Right lung (tissue), 10 donors: Measurements from ENCODE around the gene ZCRB1. TPM values are rescaled to one million over a fixed set of nuclear protein-coding genes. Genes with fewer than 3 reads are reported as not detected.
"Not testable (repeated sequence)": the region's sequence is repeated elsewhere in the genome, so short reads cannot be mapped to it uniquely, and the experiment has no call there.

ENCODE experiments used
- DNase-seq, 2 donors: peaks; one replicate each; pipeline ENCODE4 v3.0.0-alpha.2; 2013
- long read RNA-seq, 8 donors: transcript quantifications; one replicate each; lab custom pipeline, GENCODE V29; 2026
- polyA plus RNA-seq, 5 donors: library from polyadenylated mRNA; unstranded; fragments of 120-200 nt; gene quantifications; one replicate each; pipeline versions ENCODE4 v1.2.1 to v1.2.3, GENCODE V29; 2013; ENCODE audit warnings: inconsistent platforms in 1 of 5, low replicate concordance in 1 of 5; ENCODE audit not compliant: insufficient read length in 5 of 5, insufficient read depth in 1 of 5

ZCRB1 gene, protein sequence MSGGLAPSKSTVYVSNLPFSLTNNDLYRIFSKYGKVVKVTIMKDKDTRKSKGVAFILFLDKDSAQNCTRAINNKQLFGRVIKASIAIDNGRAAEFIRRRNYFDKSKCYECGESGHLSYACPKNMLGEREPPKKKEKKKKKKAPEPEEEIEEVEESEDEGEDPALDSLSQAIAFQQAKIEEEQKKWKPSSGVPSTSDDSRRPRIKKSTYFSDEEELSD
- polyA plus RNA-seq: 10 to 100 TPM; 74.5 to 98.1 (median 82.0) TPM
- long read RNA-seq, donor 1, transcript ZCRB1-201 (8 exons, 1,827 nt): major isoform, 30 of 72 reads
- long read RNA-seq, donor 1, partial matches to known transcripts: 41 of 72 reads
- long read RNA-seq, donor 1, other reads (novel, unspliced or antisense): 0 of 72 reads
- long read RNA-seq, donor 2, transcript ZCRB1-201 (8 exons, 1,827 nt): major isoform, 9 of 73 reads
- long read RNA-seq, donor 2, partial matches to known transcripts: 53 of 73 reads
- long read RNA-seq, donor 2, other reads (novel, unspliced or antisense): 11 of 73 reads
- long read RNA-seq, donor 3, transcript ZCRB1-201 (8 exons, 1,827 nt): major isoform, 16 of 49 reads
- long read RNA-seq, donor 3, partial matches to known transcripts: 33 of 49 reads
- long read RNA-seq, donor 3, other reads (novel, unspliced or antisense): 0 of 49 reads
- long read RNA-seq, donor 4, transcript ZCRB1-201 (8 exons, 1,827 nt): major isoform, 10 of 57 reads
- long read RNA-seq, donor 4, partial matches to known transcripts: 41 of 57 reads
- long read RNA-seq, donor 4, other reads (novel, unspliced or antisense): 6 of 57 reads
- long read RNA-seq, donor 5, transcript ZCRB1-201 (8 exons, 1,827 nt): major isoform, 48 of 76 reads
- long read RNA-seq, donor 5, partial matches to known transcripts: 27 of 76 reads
- long read RNA-seq, donor 5, other reads (novel, unspliced or antisense): 0 of 76 reads
- long read RNA-seq, donor 6, transcript ZCRB1-201 (8 exons, 1,827 nt): major isoform, 42 of 107 reads
- long read RNA-seq, donor 6, partial matches to known transcripts: 47 of 107 reads
- long read RNA-seq, donor 6, other reads (novel, unspliced or antisense): 18 of 107 reads
- long read RNA-seq, donor 7, transcript ZCRB1-201 (8 exons, 1,827 nt): major isoform, 27 of 34 reads
- long read RNA-seq, donor 7, partial matches to known transcripts: 7 of 34 reads
- long read RNA-seq, donor 7, other reads (novel, unspliced or antisense): 0 of 34 reads
- long read RNA-seq, donor 8, partial matches to known transcripts: 12 of 17 reads
- long read RNA-seq, donor 8, other reads (novel, unspliced or antisense): 0 of 17 reads

- peak; percentile 81 to 84 for DNase-seq
Measured at GRCh38 chr12:42325653-42326474, at the start of gene ZCRB1, which contains the start of gene PPHLN1. TSS of gene ZCRB1 (minus strand) at chr12:42326094. CDS start at chr12:42324102, 1,992 bp downstream. TSS of gene PPHLN1 (plus strand) at chr12:42326167. CDS start at chr12:42335903, 9,736 bp downstream.

DNA sequence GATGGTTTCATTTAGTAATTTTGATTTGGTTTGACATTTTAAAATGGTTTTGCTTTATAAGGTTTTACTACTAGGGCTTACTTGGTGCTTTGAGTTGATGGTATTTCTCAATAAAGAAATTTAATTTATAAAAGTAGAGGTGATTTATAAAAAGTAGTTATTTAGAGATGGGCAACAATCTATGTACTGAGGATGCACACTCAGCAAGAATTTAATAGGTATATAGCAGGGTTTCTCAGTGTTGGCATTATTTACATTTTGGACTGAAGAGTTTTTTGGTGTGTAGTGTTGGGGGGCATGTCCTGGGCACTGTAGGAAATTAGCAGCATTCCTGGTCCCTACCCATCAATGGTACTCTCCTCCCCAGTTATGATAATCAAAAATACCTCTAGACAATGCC, 47.8 kb upstream of the ZCRB1 start:
- DNase-seq: no peak

GRCh38 chr12:42372154-42372791, 46.4 kb upstream of the ZCRB1 start:
- peak; percentile 12 to 15 for DNase-seq

DNA sequence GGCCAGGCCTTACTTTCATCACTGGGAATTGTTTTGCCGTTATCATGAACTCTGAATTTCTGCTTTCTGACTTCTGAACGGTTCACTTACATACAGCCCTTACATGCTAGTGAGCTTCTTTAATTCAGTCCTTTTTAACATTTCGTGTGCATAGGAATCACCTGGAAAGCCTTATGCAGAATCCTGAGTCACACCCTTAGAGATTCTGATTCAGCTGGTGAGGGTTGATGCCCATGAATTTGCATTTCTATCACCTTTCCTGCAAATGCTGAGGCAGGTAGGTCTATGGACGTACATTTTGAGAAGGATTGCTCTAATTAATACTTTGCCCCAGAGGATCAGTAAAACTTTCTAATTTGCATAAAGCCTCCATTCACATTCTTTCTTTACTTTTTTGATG, 44.1 kb upstream of the ZCRB1 start:
- DNase-seq: no peak

GRCh38 chr12:42365486-42365885, 39.6 kb upstream of the ZCRB1 start:
- no peak for DNase-seq

DNA sequence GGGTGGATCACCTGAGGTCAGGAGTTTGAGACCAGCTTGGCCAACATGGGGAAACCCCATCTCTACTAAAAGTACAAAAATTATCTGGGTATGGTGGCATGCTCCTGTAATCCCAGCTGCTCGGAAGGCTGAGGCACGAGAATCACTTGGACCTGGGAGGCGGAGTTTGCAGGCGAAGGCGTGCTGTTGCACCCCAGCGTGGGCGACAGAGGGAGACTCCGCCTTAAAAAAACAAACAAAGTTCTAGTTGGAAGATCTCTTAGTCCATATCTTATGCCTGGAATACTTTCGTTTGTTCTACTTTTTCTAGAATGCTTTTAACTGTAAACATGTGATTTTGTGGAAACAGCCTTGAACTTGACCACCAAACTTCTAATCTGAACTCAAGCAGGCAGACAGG, 38.8 kb upstream of the ZCRB1 start:
- no peak for DNase-seq

- DNase-seq: no peak
Measured at GRCh38 chr12:42362647-42363260, 36.9 kb upstream of the ZCRB1 start.

GRCh38 chr12:42361909-42362646, 36.2 kb upstream of the ZCRB1 start:
- DNase-seq: no peak

DNA sequence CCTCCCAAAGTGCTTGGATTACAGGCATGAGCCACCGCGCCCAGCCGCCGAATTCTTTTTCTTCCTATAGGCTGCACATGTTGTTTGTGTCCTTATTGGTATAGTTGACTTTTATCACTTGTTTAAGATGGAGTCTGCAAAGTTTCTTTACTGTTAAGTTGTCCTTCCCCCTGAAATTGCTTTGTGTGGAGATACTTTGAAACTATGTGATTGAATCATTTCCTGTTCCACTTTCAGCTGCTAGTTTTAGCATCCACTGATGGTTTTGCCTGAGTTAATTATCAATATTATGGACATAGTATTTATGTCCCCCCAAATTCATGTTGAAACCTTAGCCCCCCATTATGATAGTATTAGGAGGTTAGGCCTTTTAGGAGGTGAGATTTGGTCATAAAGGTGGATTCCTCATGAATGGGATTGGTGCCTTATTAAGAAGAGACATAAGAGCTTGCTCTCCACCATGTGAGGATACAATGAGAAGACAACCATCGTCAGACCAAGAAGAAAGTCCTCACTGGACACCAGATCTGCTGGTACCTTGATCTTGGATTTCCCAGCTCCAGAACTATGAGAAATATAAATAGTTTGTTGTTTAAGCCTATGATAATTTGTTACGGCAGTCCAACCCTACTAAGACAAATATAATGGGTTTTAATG, 35.0 kb upstream of the ZCRB1 start:
- no peak for DNase-seq

DNA sequence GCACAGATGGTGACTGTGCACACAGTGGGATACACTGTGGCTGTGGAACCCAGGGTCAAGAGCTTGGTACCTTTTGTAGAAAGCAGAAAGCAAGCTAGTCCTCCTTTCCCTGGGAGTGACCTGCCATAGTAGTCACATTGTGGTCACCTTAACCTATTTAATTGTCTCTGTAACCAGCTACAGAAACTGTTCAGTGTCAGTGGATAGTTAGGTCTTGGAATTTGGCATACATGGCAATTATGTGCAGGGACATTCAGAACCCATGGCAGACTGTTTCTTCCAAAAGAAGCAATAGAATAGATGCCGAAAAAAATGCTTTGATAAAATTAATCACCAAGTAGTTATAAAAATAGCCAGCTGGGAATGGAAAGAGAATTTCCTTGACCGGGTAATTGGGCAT, 30.4 kb upstream of the ZCRB1 start:
- DNase-seq: no peak

- not testable (repeated sequence) for DNase-seq
Measured at GRCh38 chr12:42350021-42350407, 24.1 kb upstream of the ZCRB1 start.

GRCh38 chr12:42349119-42350020, 23.5 kb upstream of the ZCRB1 start:
- DNase-seq: not testable (repeated sequence)

DNA sequence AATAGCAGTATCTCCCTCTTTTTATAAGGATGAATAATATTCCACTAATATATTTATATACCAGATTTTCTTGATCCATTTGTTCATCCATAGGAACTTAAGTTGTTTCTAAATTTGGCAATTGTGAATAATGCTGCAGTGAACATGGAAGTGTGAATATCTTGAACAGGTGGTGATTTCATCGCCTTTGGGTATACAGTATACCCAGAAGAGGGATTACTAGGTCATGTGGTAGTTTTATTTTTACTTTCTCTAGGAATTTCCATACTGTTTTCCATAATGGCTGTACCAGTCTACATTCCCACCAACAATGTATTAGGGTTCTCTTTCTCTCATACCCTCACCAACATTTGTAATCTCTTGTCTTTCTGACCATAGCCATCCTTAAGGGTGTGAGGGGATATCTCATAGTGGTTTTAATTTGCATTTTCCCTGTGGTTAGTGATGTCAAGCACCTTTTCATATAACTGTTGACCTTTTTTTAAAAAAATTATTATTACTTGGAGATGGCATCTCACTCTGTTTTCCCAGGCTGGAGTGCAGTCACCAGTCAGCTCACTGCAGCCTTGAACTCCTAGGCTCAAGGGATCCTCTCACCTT, 20.6 kb upstream of the ZCRB1 start:
- DNase-seq: no peak

GRCh38 chr12:42343721-42344120, 17.8 kb upstream of the ZCRB1 start:
- DNase-seq: no peak

- DNase-seq: no peak
Measured at GRCh38 chr12:42342028-42342427, 16.1 kb upstream of the ZCRB1 start.

GRCh38 chr12:42338280-42338679, 12.4 kb upstream of the ZCRB1 start:
- no peak for DNase-seq

DNA sequence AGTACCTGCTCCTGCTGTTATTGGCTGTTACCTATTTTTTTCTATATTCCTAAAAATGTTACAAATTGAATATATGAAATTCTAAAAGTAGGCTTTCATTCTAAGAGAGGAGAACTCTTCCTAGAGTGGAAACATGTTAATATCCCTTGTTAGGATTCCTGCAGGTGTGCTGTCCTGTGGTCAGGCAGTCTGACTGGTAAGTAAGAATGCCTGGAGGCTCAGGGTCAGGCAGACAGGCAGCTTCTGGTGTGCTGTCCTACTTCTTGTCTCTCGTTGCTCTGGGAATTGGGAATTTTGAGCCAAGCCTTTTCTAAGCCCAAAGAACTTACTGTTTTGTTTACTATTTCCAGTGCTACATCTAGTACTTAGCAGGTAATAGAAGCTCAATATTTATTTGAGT, 10.4 kb upstream of the ZCRB1 start:
- no peak for DNase-seq
